Measurements from ENCODE around the gene PRKCQ. TPM values are rescaled to one million over a fixed set of nuclear protein-coding genes. Genes with fewer than 3 reads are reported as not detected.

Gene PRKCQ
- total RNA-seq, 8 experiments from 2014 or later, result 0.10 to 3.9 (median 1.8) TPM; not detected in 1

GRCh38 chr10:6399231-6399741 lies 180.8 kb downstream of the PRKCQ start:
- ATAC-seq (replicated peaks in 6 of 8), result peak in 3 of 8 experiments; percentile 25 to 55 (median 43)
- WGBS, 10 experiments, result 0 to 88% (median 55%) methylated on average over 1 to 4 of the region's 5 CpGs; no CpG with 5 or more reads in 3 of the 10 experiments
- Histone ChIP-seq H3K4me3 (no peak overlapping the region), H3K4me1 (replicated peaks in 1 of 2) (peaks cover 8 to 12% of the 10 kb centered on the region in 2 donors), H3K27ac (no peak overlapping the region)
- in situ Hi-C loops (cut with MboI; ENCODE audit: low pct_unique_long_range_greater_than_20kb in 2 of 9, low sequenced_read_pairs in 9 of 9, unreplicated experiment in 9 of 9), result loop anchor here in 2 of 9 experiments (10.0 to 25.0 kb wide), 2 partner anchors 187 to 194 kb away; partner anchors contain the start of gene PFKFB3 (in 2 of the 2)

GRCh38 chr10:6398399-6398798 lies 181.7 kb downstream of the PRKCQ start:
- no peak for ATAC-seq (replicated peaks in 6 of 8)
- 20 to 100% (median 48%) methylated on average over 1 to 2 of the region's 2 CpGs; no CpG with 5 or more reads in 3 of the 10 experiments for WGBS, 10 experiments
- in situ Hi-C loops (cut with MboI; ENCODE audit: low pct_unique_long_range_greater_than_20kb in 2 of 9, low sequenced_read_pairs in 9 of 9, unreplicated experiment in 9 of 9), result loop anchor here in 2 of 9 experiments (10.0 to 25.0 kb wide), 2 partner anchors 186 to 194 kb away; partner anchors contain the start of gene PFKFB3 (in 2 of the 2)
- Histone ChIP-seq H3K4me3 (no peak overlapping the region), H3K4me1 (replicated peaks in 1 of 2) (peaks cover 8 to 12% of the 10 kb centered on the region in 2 donors), H3K27ac (no peak overlapping the region)

- H3K4me1 ChIP-seq (replicated peaks in 1 of 2), result peaks cover 7 to 9% of the 10 kb centered on the region in 2 donors
- no peak overlapping the region for H3K4me3 ChIP-seq
- in situ Hi-C loops (cut with MboI; ENCODE audit: low pct_unique_long_range_greater_than_20kb in 2 of 9, low sequenced_read_pairs in 9 of 9, unreplicated experiment in 9 of 9), result loop anchor here in 2 of 9 experiments (10.0 to 25.0 kb wide), 2 partner anchors 184 to 192 kb away; partner anchors contain the start of gene PFKFB3 (in 2 of the 2)
- H3K27ac ChIP-seq, result no peak overlapping the region
- 0 to 100% (median 41%) methylated on average over 2 to 4 of the region's 4 CpGs; no CpG with 5 or more reads in 2 of the 10 experiments for WGBS, 10 experiments
- ATAC-seq (replicated peaks in 6 of 8), result peak in 3 of 8 experiments; percentile 80 to 89 (median 83)
Observed at GRCh38 chr10:6396652-6397051, 183.4 kb downstream of the PRKCQ start.

- no peak overlapping the region for H3K4me3 ChIP-seq
- no peak for ATAC-seq (replicated peaks in 6 of 8)
- 39 to 100% (median 90%) methylated on average over 1 to 4 of the region's 4 CpGs for WGBS, 10 experiments
- in situ Hi-C loops (cut with MboI; ENCODE audit: low pct_unique_long_range_greater_than_20kb in 2 of 9, low sequenced_read_pairs in 9 of 9, unreplicated experiment in 9 of 9), result loop anchor here in 2 of 9 experiments (10.0 to 25.0 kb wide), 2 partner anchors 184 to 191 kb away; partner anchors contain the start of gene PFKFB3 (in 2 of the 2)
- peaks cover 3 to 4% of the 10 kb centered on the region in 2 donors for H3K4me1 ChIP-seq (replicated peaks in 1 of 2)
- no peak overlapping the region for H3K27ac ChIP-seq
Observed at GRCh38 chr10:6396226-6396625, 183.8 kb downstream of the PRKCQ start.

GRCh38 chr10:6395606-6396005 lies 184.5 kb downstream of the PRKCQ start:
- WGBS, 10 experiments, result 75 to 100% (median 95%) methylated on average over 2 to 8 of the region's 8 CpGs; no CpG with 5 or more reads in 1 of the 10 experiments
- in situ Hi-C loops (cut with MboI; ENCODE audit: low pct_unique_long_range_greater_than_20kb in 2 of 9, low sequenced_read_pairs in 9 of 9, unreplicated experiment in 9 of 9), result loop anchor here in 2 of 9 experiments (10.0 to 25.0 kb wide), 2 partner anchors 183 to 191 kb away; partner anchors contain the start of gene PFKFB3 (in 2 of the 2)
- Histone ChIP-seq H3K4me3 (no peak overlapping the region), H3K27ac (no peak overlapping the region), H3K4me1 (replicated peaks in 1 of 2) (peaks cover 0 to 2% of the 10 kb centered on the region in 2 donors)
- ATAC-seq (replicated peaks in 6 of 8), result no peak

GRCh38 chr10:6394084-6394483 lies 186.0 kb downstream of the PRKCQ start:
- in situ Hi-C loops (cut with MboI; ENCODE audit: low pct_unique_long_range_greater_than_20kb in 2 of 9, low sequenced_read_pairs in 9 of 9, unreplicated experiment in 9 of 9), result loop anchor here in 2 of 9 experiments (10.0 to 25.0 kb wide), 2 partner anchors 182 to 189 kb away; partner anchors contain the start of gene PFKFB3 (in 2 of the 2)
- no peak overlapping the region for H3K27ac ChIP-seq
- ATAC-seq (replicated peaks in 6 of 8), result no peak

GRCh38 chr10:6393168-6393567 lies 186.9 kb downstream of the PRKCQ start:
- no peak for ATAC-seq (replicated peaks in 6 of 8)
- no peaks in the 10 kb centered on the region for H3K4me1 ChIP-seq (replicated peaks in 1 of 2)
- no peak overlapping the region for H3K4me3 ChIP-seq
- in situ Hi-C loops (cut with MboI; ENCODE audit: low pct_unique_long_range_greater_than_20kb in 2 of 9, low sequenced_read_pairs in 9 of 9, unreplicated experiment in 9 of 9), result loop anchor here in 2 of 9 experiments (10.0 to 25.0 kb wide), 2 partner anchors 181 to 188 kb away; partner anchors contain the start of gene PFKFB3 (in 2 of the 2)
- WGBS, 10 experiments, result 60 to 93% (median 83%) methylated on average over 1 to 2 of the region's 2 CpGs; no CpG with 5 or more reads in 2 of the 10 experiments
- H3K27ac ChIP-seq, result no peak overlapping the region

More at GRCh38 chr10:6394084-6394483, 186.0 kb downstream of the PRKCQ start:
- Histone ChIP-seq H3K4me1 (replicated peaks in 1 of 2) (peaks cover 0 to 2% of the 10 kb centered on the region in 2 donors), H3K4me3 (no peak overlapping the region)
- 68 to 84% (median 77%) methylated on average over 1 to 4 of the region's 5 CpGs; no CpG with 5 or more reads in 4 of the 10 experiments for whole genome bisulfite sequencing, 10 experiments

GRCh38 chr10:6390213-6390845 lies 189.7 kb downstream of the PRKCQ start:
- in situ Hi-C loops (cut with MboI; ENCODE audit: low pct_unique_long_range_greater_than_20kb in 2 of 9, low sequenced_read_pairs in 9 of 9, unreplicated experiment in 9 of 9), result loop anchor here in 2 of 9 experiments (10.0 to 25.0 kb wide), 2 partner anchors 178 to 186 kb away; partner anchors contain the start of gene PFKFB3 (in 2 of the 2)
- 33 to 96% (median 85%) methylated on average over 2 of the region's 2 CpGs for WGBS, 10 experiments
- H3K4me3 ChIP-seq, result no peak overlapping the region
- no peak overlapping the region for H3K27ac ChIP-seq
- no peaks in the 10 kb centered on the region for H3K4me1 ChIP-seq (replicated peaks in 1 of 2)
- no peak for ATAC-seq (replicated peaks in 6 of 8)

GRCh38 chr10:6388261-6388893 lies 191.7 kb downstream of the PRKCQ start:
- Histone ChIP-seq H3K27ac (no peak overlapping the region), H3K4me1 (replicated peaks in 1 of 2) (no peaks in the 10 kb centered on the region), H3K4me3 (no peak overlapping the region)
- in situ Hi-C loops (cut with MboI; ENCODE audit: low pct_unique_long_range_greater_than_20kb in 2 of 9, low sequenced_read_pairs in 9 of 9, unreplicated experiment in 9 of 9), result loop anchor here in 1 of 9 experiments (25.0 kb wide), 1 partner anchor 176 kb away; the partner anchor contains the start of gene PFKFB3
- ATAC-seq (replicated peaks in 6 of 8), result no peak
- WGBS, 10 experiments, result 0 to 100% (median 80%) methylated on average over 1 to 3 of the region's 4 CpGs; no CpG with 5 or more reads in 3 of the 10 experiments

GRCh38 chr10:6386960-6387359 lies 193.1 kb downstream of the PRKCQ start:
- no peak overlapping the region for H3K27ac ChIP-seq
- ATAC-seq (replicated peaks in 6 of 8), result no peak
- H3K4me3 ChIP-seq, result no peak overlapping the region
- WGBS, 10 experiments, result 40 to 100% (median 77%) methylated on average over 1 to 5 of the region's 5 CpGs; no CpG with 5 or more reads in 2 of the 10 experiments
- in situ Hi-C loops (cut with MboI; ENCODE audit: low pct_unique_long_range_greater_than_20kb in 2 of 9, low sequenced_read_pairs in 9 of 9, unreplicated experiment in 9 of 9), result loop anchor here in 1 of 9 experiments (25.0 kb wide), 1 partner anchor 175 kb away; the partner anchor contains the start of gene PFKFB3
- H3K4me1 ChIP-seq (replicated peaks in 1 of 2), result no peaks in the 10 kb centered on the region

- ATAC-seq (replicated peaks in 6 of 8), result no peak
- no peak overlapping the region for H3K27ac ChIP-seq
- H3K4me1 ChIP-seq (replicated peaks in 1 of 2), result no peaks in the 10 kb centered on the region
- H3K4me3 ChIP-seq, result no peak overlapping the region
- in situ Hi-C loops (cut with MboI; ENCODE audit: low pct_unique_long_range_greater_than_20kb in 2 of 9, low sequenced_read_pairs in 9 of 9, unreplicated experiment in 9 of 9), result loop anchor here in 1 of 9 experiments (25.0 kb wide), 1 partner anchor 174 kb away; the partner anchor contains the start of gene PFKFB3
- 33 to 100% (median 72%) methylated on average over 1 to 6 of the region's 6 CpGs; no CpG with 5 or more reads in 1 of the 10 experiments for WGBS, 10 experiments
Observed at GRCh38 chr10:6386346-6386745, 193.7 kb downstream of the PRKCQ start.

GRCh38 chr10:6385665-6386064 lies 194.4 kb downstream of the PRKCQ start:
- H3K4me1 ChIP-seq (replicated peaks in 1 of 2), result no peaks in the 10 kb centered on the region
- in situ Hi-C loops (cut with MboI; ENCODE audit: low pct_unique_long_range_greater_than_20kb in 2 of 9, low sequenced_read_pairs in 9 of 9, unreplicated experiment in 9 of 9), result loop anchor here in 1 of 9 experiments (25.0 kb wide), 1 partner anchor 173 kb away; the partner anchor contains the start of gene PFKFB3
- WGBS, 10 experiments, result 0 to 100% (median 57%) methylated on average over 1 to 3 of the region's 3 CpGs; no CpG with 5 or more reads in 1 of the 10 experiments
- no peak overlapping the region for H3K4me3 ChIP-seq
- no peak overlapping the region for H3K27ac ChIP-seq
- no peak for ATAC-seq (replicated peaks in 6 of 8)

Measured in motor neuron (in vitro differentiated cells).